Adrenal gland (tissue), 5 donors: ENCODE measurements around the gene RPL10.

Experiments
- POLR2A ChIP-seq, 2 donors: fragments of 450-650 bp; IDR thresholded peaks; one replicate each; pipeline ENCODE4 v1.6.1; 2017; ENCODE audit warnings: antibody characterized with exemption in 2 of 2, mild to moderate bottlenecking in 2 of 2, moderate library complexity in 1 of 2
- TF ChIP-seq, protein P1 (sequence below), 6 experiments: fragments of 450-650 bp in 4 of 6; fragments of 200-600 bp in 2 of 6; sonication (generic) in 1 of 6; IDR thresholded peaks; 1 replicate in 5 of 6; 2 replicates in 1 of 6; pipeline versions ENCODE4 v1.5.1 to v1.8.0; 2016 to 2021; ENCODE audit warnings: antibody characterized with exemption in 6 of 6, mild to moderate bottlenecking in 2 of 6, moderate library complexity in 1 of 6
- donor health status: DM: no; HTN: no; CAD: no.

DNA sequence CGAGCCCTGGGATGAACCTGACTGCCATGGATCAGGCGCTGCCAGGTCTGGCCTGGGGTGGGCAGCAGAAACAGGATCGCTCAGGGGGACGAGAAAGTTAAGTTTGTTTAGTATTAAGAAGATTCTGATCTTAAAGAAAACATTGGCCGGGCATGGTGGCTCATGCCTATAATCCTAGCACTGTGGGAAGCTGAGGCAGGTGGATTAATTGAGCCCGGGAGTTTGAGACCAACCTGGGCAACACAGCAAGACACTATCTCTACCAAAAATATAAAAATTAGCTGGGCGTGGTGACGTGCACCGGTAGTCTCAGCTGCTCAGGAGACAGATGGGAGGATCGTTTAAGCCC is 23.0 kb upstream of the RPL10 start:
- TF ChIP-seq, protein P1, sequence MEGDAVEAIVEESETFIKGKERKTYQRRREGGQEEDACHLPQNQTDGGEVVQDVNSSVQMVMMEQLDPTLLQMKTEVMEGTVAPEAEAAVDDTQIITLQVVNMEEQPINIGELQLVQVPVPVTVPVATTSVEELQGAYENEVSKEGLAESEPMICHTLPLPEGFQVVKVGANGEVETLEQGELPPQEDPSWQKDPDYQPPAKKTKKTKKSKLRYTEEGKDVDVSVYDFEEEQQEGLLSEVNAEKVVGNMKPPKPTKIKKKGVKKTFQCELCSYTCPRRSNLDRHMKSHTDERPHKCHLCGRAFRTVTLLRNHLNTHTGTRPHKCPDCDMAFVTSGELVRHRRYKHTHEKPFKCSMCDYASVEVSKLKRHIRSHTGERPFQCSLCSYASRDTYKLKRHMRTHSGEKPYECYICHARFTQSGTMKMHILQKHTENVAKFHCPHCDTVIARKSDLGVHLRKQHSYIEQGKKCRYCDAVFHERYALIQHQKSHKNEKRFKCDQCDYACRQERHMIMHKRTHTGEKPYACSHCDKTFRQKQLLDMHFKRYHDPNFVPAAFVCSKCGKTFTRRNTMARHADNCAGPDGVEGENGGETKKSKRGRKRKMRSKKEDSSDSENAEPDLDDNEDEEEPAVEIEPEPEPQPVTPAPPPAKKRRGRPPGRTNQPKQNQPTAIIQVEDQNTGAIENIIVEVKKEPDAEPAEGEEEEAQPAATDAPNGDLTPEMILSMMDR (IDR thresholded peaks at IDR 0.05) = no peak
- no peak for TF ChIP-seq POLR2A (IDR thresholded peaks at IDR 0.05)
